Mucosa of descending colon (tissue), 3 donors: ENCODE data around the gene KANK4. TPM values are rescaled to one million over a fixed set of nuclear protein-coding genes. Genes with fewer than 3 reads are reported as not detected.
"Not testable (repeated sequence)": the region's sequence is repeated elsewhere in the genome, so short reads cannot be mapped to it uniquely, and the experiment has no call there.

Experiments
- ATAC-seq: fragments of 200-7000 bp; cut with Tn5 transposase; one replicate; pipeline ENCODE4 v1.9.1; 2020; ENCODE audit warnings: mild to moderate bottlenecking, moderate library complexity
- DNase-seq, 3 donors: peaks; one replicate each; pipeline ENCODE4 v3.0.0-alpha.2; 2020
- H3K36me3 ChIP-seq: fragments of 200-600 bp; one replicate; pipeline ENCODE4 v1.8.0; 2021; ENCODE audit warnings: low read depth, mild to moderate bottlenecking
- H3K4me1 ChIP-seq: fragments of 200-600 bp; one replicate; pipeline ENCODE4 v1.8.0; 2021; ENCODE audit warnings: low read depth, mild to moderate bottlenecking
- H3K4me3 ChIP-seq: fragments of 200-600 bp; one replicate; pipeline ENCODE4 v1.8.0; 2021; ENCODE audit warnings: mild to moderate bottlenecking
- H3K9me3 ChIP-seq: fragments of 200-600 bp; one replicate; pipeline ENCODE4 v1.8.0; 2021; ENCODE audit warnings: mild to moderate bottlenecking
- CTCF ChIP-seq: fragments of 200-600 bp; IDR thresholded peaks from one replicate; pipeline ENCODE4 v1.8.0; 2022; ENCODE audit warnings: antibody characterized with exemption, mild to moderate bottlenecking
- intact Hi-C, 2 donors: fragments of 100-400 bp; cut with DNase I in 1 of 2; cut with micrococcal nuclease in 1 of 2; formaldehyde crosslinking; loops; one replicate each; pipeline versions ENCODE4 v1.11.0 to v1.11.1; 2022; cut with DNase I, micrococcal nuclease
- total RNA-seq, 3 donors: library from RNA; stranded (reverse); fragmentation: NEBNext Ultra II Directional in 2 of 3; extraction: Animal tissue kit (Norgen Biotek cat#: 25700) in 2 of 3; gene quantifications; one replicate each; pipeline versions ENCODE4 v1.2.1 to v1.2.4, GENCODE V29; 2021 to 2023
- donor health status: DM: no; HTN: no; CAD: no; lungs with moderate emphysema.
- donor health status: DM: no; HTN: no; CAD: no.
- donor health status: DM: no; HTN: yes; CAD: no.

KANK4 gene
- total RNA-seq, 3 donors from 2014 or later = 1.6 to 2.6 (median 1.7) TPM

- H3K4me3 ChIP-seq = no peak overlapping the region
- intact Hi-C loops = no loop called here
- no peak for ATAC-seq
- H3K9me3 ChIP-seq = no peaks in the 10 kb centered on the region
- no peaks in the 10 kb centered on the region for H3K36me3 ChIP-seq
- no peaks in the 10 kb centered on the region for H3K4me1 ChIP-seq
- no peak for DNase-seq
- TF ChIP-seq CTCF = no peak
Measured at GRCh38 chr1:62227496-62227895, 91.7 kb downstream of the KANK4 start.

- Histone ChIP-seq H3K4me3 (no peak overlapping the region), H3K4me1 (no peaks in the 10 kb centered on the region), H3K9me3 (no peaks in the 10 kb centered on the region), H3K36me3 (no peaks in the 10 kb centered on the region)
- DNase-seq (no peak), ATAC-seq (no peak)
- intact Hi-C loops = no loop called here
- TF ChIP-seq CTCF = no peak
Measured at GRCh38 chr1:62224182-62224581, 95.1 kb downstream of the KANK4 start.

- no peak for TF ChIP-seq CTCF
- H3K4me1 ChIP-seq = no peaks in the 10 kb centered on the region
- no peak for DNase-seq
- H3K4me3 ChIP-seq = no peak overlapping the region
- no peak for ATAC-seq
- no peaks in the 10 kb centered on the region for H3K36me3 ChIP-seq
- H3K9me3 ChIP-seq = no peaks in the 10 kb centered on the region
- intact Hi-C loops = no loop called here
Measured at GRCh38 chr1:62222321-62222720, 96.9 kb downstream of the KANK4 start.

GRCh38 chr1:62221171-62221570 lies 98.1 kb downstream of the KANK4 start:
- intact Hi-C loops = no loop called here
- ATAC-seq (no peak), DNase-seq (no peak)

GRCh38 chr1:62220456-62220855 lies 98.8 kb downstream of the KANK4 start:
- H3K4me3 ChIP-seq, H3K9me3 ChIP-seq, H3K36me3 ChIP-seq, H3K4me1 ChIP-seq, DNase-seq, intact Hi-C loops, ATAC-seq: not testable (repeated sequence)

More at GRCh38 chr1:62221171-62221570, 98.1 kb downstream of the KANK4 start:
- Histone ChIP-seq H3K4me1 (no peaks in the 10 kb centered on the region), H3K36me3 (no peaks in the 10 kb centered on the region), H3K4me3 (no peak overlapping the region), H3K9me3 (no peaks in the 10 kb centered on the region)
- TF ChIP-seq CTCF = no peak

- DNase-seq (no peak), ATAC-seq (no peak)
- no peaks in the 10 kb centered on the region for H3K4me1 ChIP-seq
- H3K36me3 ChIP-seq = no peaks in the 10 kb centered on the region
- TF ChIP-seq CTCF = no peak
- no peak overlapping the region for H3K4me3 ChIP-seq
- H3K9me3 ChIP-seq = no peaks in the 10 kb centered on the region
- intact Hi-C loops = no loop called here
Measured at GRCh38 chr1:62218604-62219003, 100.6 kb downstream of the KANK4 start.
